Lower leg skin (tissue), 3 donors: ENCODE results near the gene METAP1.

Experiments
- POLR2A ChIP-seq, 2 donors: fragments of 450-650 bp; IDR thresholded peaks; one replicate each; pipeline ENCODE4 v1.6.1; 2016 to 2017; ENCODE audit warnings: antibody characterized with exemption in 2 of 2, mild to moderate bottlenecking in 1 of 2, moderate library complexity in 1 of 2
- TF ChIP-seq, protein P1 (sequence below), 3 donors: fragments of 450-650 bp; IDR thresholded peaks; one replicate each; pipeline ENCODE4 v1.5.1; 2016; ENCODE audit warnings: antibody characterized with exemption in 3 of 3, mild to moderate bottlenecking in 3 of 3, moderate library complexity in 2 of 3

DNA sequence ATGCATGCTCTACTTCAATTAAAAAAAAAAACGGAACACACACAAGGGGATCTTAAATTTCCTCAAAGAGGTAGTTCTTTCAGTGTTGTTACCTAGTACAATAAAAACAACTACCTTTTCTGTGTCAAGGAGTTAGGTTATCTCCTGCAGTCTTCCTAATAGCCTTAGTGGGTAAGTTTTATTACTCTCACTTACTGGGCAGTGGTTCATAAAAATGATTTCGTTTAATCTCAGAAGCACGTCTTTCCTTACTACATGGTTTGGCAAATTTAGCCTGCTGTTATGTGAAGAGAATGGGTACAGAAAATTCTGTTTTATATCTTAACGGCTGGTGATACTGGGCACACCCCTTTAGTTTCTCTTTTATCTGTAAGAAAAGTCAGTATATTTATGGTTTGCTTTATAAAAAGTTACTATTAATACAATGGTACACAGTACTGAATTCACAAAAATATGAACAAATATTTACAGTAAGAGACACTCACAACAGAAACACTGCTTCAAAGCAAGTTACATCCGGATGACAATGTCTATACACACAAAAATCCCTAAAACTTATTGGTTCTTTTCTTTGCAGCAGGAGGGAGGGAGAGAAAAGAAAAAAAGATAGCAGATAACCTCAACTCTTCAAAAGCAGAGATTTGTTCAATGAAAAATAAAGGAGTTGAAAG, 84.2 kb downstream of the METAP1 start:
- TF ChIP-seq, protein P1, sequence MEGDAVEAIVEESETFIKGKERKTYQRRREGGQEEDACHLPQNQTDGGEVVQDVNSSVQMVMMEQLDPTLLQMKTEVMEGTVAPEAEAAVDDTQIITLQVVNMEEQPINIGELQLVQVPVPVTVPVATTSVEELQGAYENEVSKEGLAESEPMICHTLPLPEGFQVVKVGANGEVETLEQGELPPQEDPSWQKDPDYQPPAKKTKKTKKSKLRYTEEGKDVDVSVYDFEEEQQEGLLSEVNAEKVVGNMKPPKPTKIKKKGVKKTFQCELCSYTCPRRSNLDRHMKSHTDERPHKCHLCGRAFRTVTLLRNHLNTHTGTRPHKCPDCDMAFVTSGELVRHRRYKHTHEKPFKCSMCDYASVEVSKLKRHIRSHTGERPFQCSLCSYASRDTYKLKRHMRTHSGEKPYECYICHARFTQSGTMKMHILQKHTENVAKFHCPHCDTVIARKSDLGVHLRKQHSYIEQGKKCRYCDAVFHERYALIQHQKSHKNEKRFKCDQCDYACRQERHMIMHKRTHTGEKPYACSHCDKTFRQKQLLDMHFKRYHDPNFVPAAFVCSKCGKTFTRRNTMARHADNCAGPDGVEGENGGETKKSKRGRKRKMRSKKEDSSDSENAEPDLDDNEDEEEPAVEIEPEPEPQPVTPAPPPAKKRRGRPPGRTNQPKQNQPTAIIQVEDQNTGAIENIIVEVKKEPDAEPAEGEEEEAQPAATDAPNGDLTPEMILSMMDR (IDR thresholded peaks at IDR 0.05): no peak
- no peak for TF ChIP-seq POLR2A (IDR thresholded peaks at IDR 0.05)
